Heart left ventricle (tissue), 16 donors: Measurements from ENCODE around the gene SNX22. TPM values are rescaled to one million over a fixed set of nuclear protein-coding genes. Genes with fewer than 3 reads are reported as not detected.

ENCODE experiments used
- ATAC-seq, 4 donors: fragments of 200-7000 bp; cut with Tn5 transposase; one replicate each; pipeline ENCODE4 v1.9.1; 2020 to 2022; ENCODE audit warnings: moderate library complexity in 4 of 4, mild to moderate bottlenecking in 3 of 4, moderate number of reproducible peaks in 1 of 4
- DNase-seq, 5 donors: peaks; one replicate each; pipeline ENCODE4 v3.0.0-alpha.2; 2020
- H3K27ac ChIP-seq, 12 donors: fragments of 200-600 bp; sonication (generic) in 4 of 12; one replicate each; pipeline versions ENCODE4 v1.5.0 to v1.8.0; 2016 to 2022; ENCODE audit warnings: mild to moderate bottlenecking in 2 of 12
- H3K27me3 ChIP-seq, 9 donors: fragments of 200-600 bp; sonication (generic) in 2 of 9; one replicate each; pipeline versions ENCODE4 v1.5.1 to v1.8.0; 2016 to 2022; ENCODE audit warnings: mild to moderate bottlenecking in 3 of 9
- H3K36me3 ChIP-seq, 9 donors: fragments of 200-600 bp; sonication (generic) in 2 of 9; one replicate each; pipeline versions ENCODE4 v1.5.0 to v1.8.0; 2018 to 2022; ENCODE audit warnings: mild to moderate bottlenecking in 2 of 9
- H3K4me1 ChIP-seq, 12 donors: fragments of 200-600 bp; sonication (generic) in 4 of 12; one replicate each; pipeline versions ENCODE4 v1.5.0 to v1.8.0; 2016 to 2022; ENCODE audit warnings: mild to moderate bottlenecking in 3 of 12
- H3K4me3 ChIP-seq, 12 donors: fragments of 200-600 bp; sonication (generic) in 4 of 12; one replicate each; pipeline versions ENCODE4 v1.5.0 to v1.8.0; 2017 to 2022; ENCODE audit warnings: mild to moderate bottlenecking in 9 of 12, moderate library complexity in 4 of 12
- H3K9me3 ChIP-seq, 12 donors: fragments of 200-600 bp; sonication (generic) in 4 of 12; one replicate each; pipeline versions ENCODE4 v1.5.0 to v1.8.0; 2016 to 2022; ENCODE audit warnings: mild to moderate bottlenecking in 1 of 12
- CTCF ChIP-seq, 12 donors: fragments of 200-600 bp; sonication (generic) in 4 of 12; IDR thresholded peaks; one replicate each; pipeline versions ENCODE4 v1.5.0 to v1.8.0; 2018 to 2022; ENCODE audit warnings: antibody characterized with exemption in 12 of 12, mild to moderate bottlenecking in 5 of 12
- POLR2A ChIP-seq, 2 donors: fragments of 450-650 bp; IDR thresholded peaks; one replicate each; pipeline ENCODE4 v1.6.1; 2017; ENCODE audit warnings: antibody characterized with exemption in 2 of 2, mild to moderate bottlenecking in 2 of 2, moderate library complexity in 2 of 2
- WGBS, 4 donors: extraction: QIAGEN DNeasy Blood & Tissue Kit in 2 of 4; methylation state at CpG; one replicate each; pipeline versions ENCODE4 v1.1.5 to v1.1.7; 2013 to 2018; 5-methylcytosine and 5-hydroxymethylcytosine counted together
- intact Hi-C, 10 donors: fragments of 100-400 bp; cut with DNase I; formaldehyde crosslinking; loops; one replicate each; pipeline versions ENCODE4 v1.11.1 to v1.14.2; 2022
- polyA plus RNA-seq, 2 donors: library from polyadenylated mRNA; stranded (reverse); fragments of 200-250 nt; gene quantifications; one replicate each; pipeline ENCODE4 v1.2.3, GENCODE V29; 2013
- total RNA-seq, 9 donors: library from RNA; depleted of rRNA in 2 of 9; stranded (reverse); fragments of >200 nt in 2 of 9; fragmentation: NEBNext Ultra II Directional in 3 of 9; extraction: Animal tissue kit (Norgen Biotek cat#: 25700) in 3 of 9; gene quantifications; one replicate each; pipeline versions ENCODE4 v1.1.0 to v1.2.4, GENCODE V29; 2016 to 2023
- donor health status: ischemic (EF 13 %, LVEDD 7.1; RV severe dilation, severe dysfunction).
- donor health status: healthy with polysubstance abuse.
- donor health status: DM: no; HTN: yes; CAD: no.
- donor health status: DM: no; HTN: no; CAD: no.
- donor health status: ischemic (EF 25% LVEDD 6.9; RV normal size, moderate dysfunction).
- donor health status: ischemic (EF 25% LVEDD 5.7; RV mildly dilated, moderate dysfunction).
- donor health status: healthy.
- donor health status: DM: yes; HTN: yes; CAD: no.
- donor health status: ischemic (EF 35%, LVEDD 5.7; RV mildly dilated, moderate dysfunction).
- donor health status: nonischemic (EF 11% LVEDD 7.7; RV severe dilation, severe dysfunction).
- donor health status: DM: yes; HTN: yes; CAD: no.
- donor health status: PGD.
- donor health status: ischemic (EF 29% LVEDD 5.4; RV normal size, mild dysfunction).
- donor health status: nonischemic (EF 23%, LVEDD 6.1; RV moderate dilation, normal function).

SNX22 gene
- total and polyA plus RNA-seq, 11 donors, result 0.71 to 6.7 (median 1.9) TPM

GRCh38 chr15:64133623-64134344 is 17.7 kb upstream of the SNX22 start:
- Histone ChIP-seq H3K4me1 (peaks cover 0 to 39% (median 8%) of the 10 kb centered on the region in 12 donors), H3K4me3 (no peak overlapping the region), H3K9me3 (no peaks in the 10 kb centered on the region), H3K27ac (peak overlapping the region in 5 of 12 donors; percentile 15 to 51 (median 39)), H3K36me3 (peaks cover 3 to 100% (median 100%) of the 10 kb centered on the region in 9 donors), H3K27me3 (no peaks in the 10 kb centered on the region)
- intact Hi-C loops, result no loop called here
- TF ChIP-seq POLR2A (IDR thresholded peaks at IDR 0.05), result no peak
- no peak for TF ChIP-seq CTCF (IDR thresholded peaks at IDR 0.05)
- DNase-seq (no peak), ATAC-seq (no peak)
- 90 to 94% (median 92%) methylated on average over 10 of the region's 10 CpGs for WGBS, 4 donors

GRCh38 chr15:64134345-64134829 is 17.1 kb upstream of the SNX22 start:
- intact Hi-C loops, result no loop called here
- Histone ChIP-seq H3K27me3 (no peaks in the 10 kb centered on the region), H3K4me3 (no peak overlapping the region), H3K4me1 (peaks cover 0 to 39% (median 8%) of the 10 kb centered on the region in 12 donors), H3K27ac (peak overlapping the region in 4 of 12 donors; percentile 8 to 44 (median 27)), H3K9me3 (no peaks in the 10 kb centered on the region), H3K36me3 (peaks cover 3 to 96% (median 96%) of the 10 kb centered on the region in 9 donors)
- 52 to 87% (median 65%) methylated on average over 8 to 9 of the region's 9 CpGs for WGBS, 4 donors
- ATAC-seq (peak in 3 of 4 donors; percentile 34 to 59 (median 46)), DNase-seq (peak in 3 of 5 donors; percentile 73 to 79 (median 77))
- TF ChIP-seq CTCF (IDR thresholded peaks at IDR 0.05) (no peak), POLR2A (IDR thresholded peaks at IDR 0.05) (no peak)

GRCh38 chr15:64136347-64136746 is 15.2 kb upstream of the SNX22 start:
- ATAC-seq, result no peak
- Histone ChIP-seq H3K27ac (no peak overlapping the region), H3K4me3 (no peak overlapping the region), H3K27me3 (no peaks in the 10 kb centered on the region), H3K4me1 (peaks cover 0 to 41% (median 8%) of the 10 kb centered on the region in 12 donors), H3K9me3 (no peaks in the 10 kb centered on the region), H3K36me3 (peaks cover 3 to 93% (median 86%) of the 10 kb centered on the region in 9 donors)
- no peak for TF ChIP-seq CTCF (IDR thresholded peaks at IDR 0.05)
- no peak for TF ChIP-seq POLR2A (IDR thresholded peaks at IDR 0.05)
- DNase-seq, result no peak
- 89 to 96% (median 92%) methylated on average over 7 of the region's 7 CpGs for WGBS, 4 donors
- intact Hi-C loops, result no loop called here

GRCh38 chr15:64137226-64137833 is 14.2 kb upstream of the SNX22 start:
- intact Hi-C loops, result no loop called here
- H3K27me3 ChIP-seq, result no peaks in the 10 kb centered on the region
- ATAC-seq (peak; percentile 43 to 74 (median 52)), DNase-seq (no peak)
- peaks cover 0 to 32% (median 8%) of the 10 kb centered on the region in 12 donors for H3K4me1 ChIP-seq
- peak in 6 of 12 donors; percentile 9 to 41 (median 17) for TF ChIP-seq CTCF (IDR thresholded peaks at IDR 0.05)
- TF ChIP-seq POLR2A (IDR thresholded peaks at IDR 0.05), result no peak
- peak overlapping the region in 2 of 12 donors; percentile 43 to 52 for H3K27ac ChIP-seq
- H3K9me3 ChIP-seq, result no peaks in the 10 kb centered on the region
- no peak overlapping the region for H3K4me3 ChIP-seq
- 60 to 74% (median 65%) methylated on average over 8 of the region's 8 CpGs for WGBS, 4 donors
- peaks cover 3 to 93% (median 80%) of the 10 kb centered on the region in 9 donors for H3K36me3 ChIP-seq
